Brain microvascular endothelial cell (primary cell): ENCODE measurements around the gene LCA5.
A peak's percentile ranks its signal among the peaks of the same experiment; 100 is the strongest.

Source experiments
- DNase-seq: peaks from one replicate; pipeline ENCODE4 v3.0.0-alpha.2; 2020
- H3K27ac ChIP-seq: fragments of 250-450 bp; sonication (Bioruptor Pico); 2 replicates; pipeline ENCODE4 v1.5.1; 2020; ENCODE audit warnings: mild to moderate bottlenecking, moderate library complexity
- H3K27me3 ChIP-seq: fragments of 250-450 bp; sonication (Bioruptor Pico); replicated peaks from 2 replicates; pipeline ENCODE4 v1.5.1; 2020; ENCODE audit warnings: mild to moderate bottlenecking
- H3K36me3 ChIP-seq: fragments of 250-450 bp; sonication (Bioruptor Pico); replicated peaks from 2 replicates; pipeline ENCODE4 v1.5.1; 2020; ENCODE audit warnings: mild to moderate bottlenecking
- H3K4me3 ChIP-seq: 2 replicates; pipeline ENCODE4 v1.5.1; 2011; ENCODE audit warnings: low read depth, mild to moderate bottlenecking, control low read depth, low read length, moderate library complexity
- CTCF ChIP-seq: IDR thresholded peaks from 2 replicates; pipeline ENCODE4 v1.5.1; 2011; ENCODE audit warnings: low read depth, mild to moderate bottlenecking, moderate library complexity, low read length, control low read depth, inconsistent platforms; ENCODE audit errors: missing control alignments
- in situ Hi-C: cut with HindIII; loops from 2 replicates; pipeline ENCODE4 v1.10.0; 2017; ENCODE audit warnings: low sequenced_read_pairs, low pct_ligation_motif_present

Gene LCA5

DNA sequence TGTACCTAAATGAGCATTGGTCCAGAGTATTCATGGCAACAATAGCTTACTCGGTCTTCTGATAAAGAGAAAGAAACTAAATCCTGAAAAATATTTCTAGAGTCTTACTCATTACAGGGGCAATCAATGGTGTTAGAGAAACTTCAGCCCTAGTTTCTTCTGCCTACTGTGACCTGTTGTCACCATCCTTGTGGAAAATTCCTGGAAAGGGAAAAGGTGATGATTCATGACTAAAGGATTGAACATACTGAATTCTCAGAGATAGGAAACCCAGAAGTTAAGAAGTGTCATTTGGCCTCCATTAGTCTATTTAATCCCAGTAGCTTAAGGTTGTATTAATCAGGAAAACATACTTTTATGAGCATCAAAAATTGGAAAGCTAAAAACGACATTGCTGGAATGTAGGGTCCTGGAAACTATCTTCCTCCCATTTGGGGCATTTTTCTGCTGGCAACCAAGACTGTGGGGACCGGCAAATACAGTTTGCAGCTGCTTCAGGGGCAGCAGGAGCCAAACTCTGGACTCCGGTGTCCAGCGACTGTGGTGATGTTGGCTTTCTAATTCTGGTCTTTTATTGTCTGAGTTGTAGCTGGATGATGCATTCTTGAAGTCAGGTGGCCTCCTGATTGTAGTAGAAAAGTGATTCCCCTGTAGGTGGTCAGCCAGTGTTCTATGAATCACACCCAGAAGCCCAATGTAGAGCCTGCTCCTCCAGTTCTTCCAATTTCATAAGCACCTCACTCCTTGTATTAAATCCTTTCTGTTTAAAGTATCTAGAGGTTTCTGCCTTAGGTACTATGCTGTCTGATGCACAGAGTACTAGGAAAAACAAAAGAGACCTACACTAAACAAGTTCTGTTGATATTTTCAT is 67.6 kb downstream of the LCA5 start:
- no peak overlapping the region for H3K4me3 ChIP-seq
- no peaks in the 10 kb centered on the region for H3K27me3 ChIP-seq
- H3K36me3 ChIP-seq: no peaks in the 10 kb centered on the region
- no peak for TF ChIP-seq CTCF
- no peak overlapping the region for H3K27ac ChIP-seq
- in situ Hi-C loops: no loop called here
- DNase-seq: no peak

GRCh38 chr6:79468587-79468986 is 68.6 kb downstream of the LCA5 start:
- Histone ChIP-seq H3K27me3 (no peaks in the 10 kb centered on the region), H3K4me3 (no peak overlapping the region), H3K36me3 (no peaks in the 10 kb centered on the region), H3K27ac (no peak overlapping the region)
- in situ Hi-C loops: no loop called here
- no peak for DNase-seq
- no peak for TF ChIP-seq CTCF

GRCh38 chr6:79468116-79468515 is 69.1 kb downstream of the LCA5 start:
- peak; percentile 59 for DNase-seq
- no peak for TF ChIP-seq CTCF
- Histone ChIP-seq H3K4me3 (no peak overlapping the region), H3K27ac (no peak overlapping the region), H3K27me3 (no peaks in the 10 kb centered on the region), H3K36me3 (no peaks in the 10 kb centered on the region)
- in situ Hi-C loops: no loop called here

GRCh38 chr6:79467716-79468115 is 69.5 kb downstream of the LCA5 start:
- peak; percentile 32 for DNase-seq
- H3K27ac ChIP-seq: no peak overlapping the region
- H3K36me3 ChIP-seq: no peaks in the 10 kb centered on the region
- TF ChIP-seq CTCF: no peak
- no peaks in the 10 kb centered on the region for H3K27me3 ChIP-seq
- in situ Hi-C loops: no loop called here
- no peak overlapping the region for H3K4me3 ChIP-seq

DNA sequence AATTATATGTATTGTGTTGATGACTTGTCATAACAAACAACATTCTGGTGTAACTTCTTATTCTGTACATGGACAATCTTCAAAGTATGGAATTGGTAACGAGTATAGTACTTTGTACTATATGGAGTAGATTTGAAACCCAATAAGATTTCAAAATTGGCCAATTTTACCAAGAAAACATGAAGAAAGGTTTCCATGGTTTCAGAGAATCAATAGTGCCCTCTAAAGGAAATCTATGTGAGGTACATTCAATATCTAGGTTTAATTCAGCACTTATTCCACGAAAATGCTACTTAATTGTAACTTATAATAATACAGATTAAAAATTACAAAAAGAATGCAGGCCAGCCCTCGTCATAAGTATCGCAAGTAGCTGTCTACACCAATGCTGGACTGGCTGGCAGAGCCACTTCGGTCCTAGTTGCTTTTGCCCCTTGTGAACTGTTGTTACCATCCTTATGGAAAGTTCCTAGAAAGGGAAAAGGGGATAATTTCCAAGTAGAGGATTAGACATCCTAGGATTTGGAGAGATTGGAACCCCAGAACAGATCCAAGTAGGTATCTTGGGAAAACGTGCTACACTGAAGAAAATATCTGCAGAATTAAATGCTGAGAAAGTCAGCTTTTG is 70.9 kb downstream of the LCA5 start:
- H3K27me3 ChIP-seq: no peaks in the 10 kb centered on the region
- in situ Hi-C loops: no loop called here
- no peaks in the 10 kb centered on the region for H3K36me3 ChIP-seq
- peak; percentile 34 for TF ChIP-seq CTCF
- DNase-seq: no peak
- no peak overlapping the region for H3K27ac ChIP-seq
- H3K4me3 ChIP-seq: no peak overlapping the region

GRCh38 chr6:79465381-79465780 is 71.8 kb downstream of the LCA5 start:
- Histone ChIP-seq H3K27me3 (no peaks in the 10 kb centered on the region), H3K4me3 (no peak overlapping the region), H3K36me3 (no peaks in the 10 kb centered on the region), H3K27ac (no peak overlapping the region)
- DNase-seq: no peak
- no peak for TF ChIP-seq CTCF
- in situ Hi-C loops: no loop called here
